Left ventricle myocardium superior (tissue), 1 donor: ENCODE data around the gene GMCL1. TPM values are rescaled to one million over a fixed set of nuclear protein-coding genes. Genes with fewer than 3 reads are reported as not detected.
"Not testable (repeated sequence)": the region's sequence is repeated elsewhere in the genome, so short reads cannot be mapped to it uniquely, and the experiment has no call there.

Experiments
- ATAC-seq: fragments of 200-7000 bp; cut with Tn5 transposase; one replicate; pipeline ENCODE4 v1.9.1; 2020; ENCODE audit warnings: mild to moderate bottlenecking, moderate library complexity
- DNase-seq: peaks from one replicate; pipeline ENCODE4 v3.0.0-alpha.2; 2020
- intact Hi-C: fragments of 100-400 bp; cut with micrococcal nuclease; formaldehyde crosslinking; loops from one replicate; pipeline ENCODE4 v1.11.0; 2022
- total RNA-seq: library from RNA; stranded (reverse); fragmentation: NEBNext Ultra II Directional; extraction: Animal tissue kit (Norgen Biotek cat#: 25700); gene quantifications from one replicate; pipeline ENCODE4 v1.2.1, GENCODE V29; 2021
- donor health status: DM: no; HTN: yes; CAD: no; lungs with severe emphysema.

The GMCL1 gene
- total RNA-seq, 1 donor from 2014 or later: 3.6 TPM

DNA sequence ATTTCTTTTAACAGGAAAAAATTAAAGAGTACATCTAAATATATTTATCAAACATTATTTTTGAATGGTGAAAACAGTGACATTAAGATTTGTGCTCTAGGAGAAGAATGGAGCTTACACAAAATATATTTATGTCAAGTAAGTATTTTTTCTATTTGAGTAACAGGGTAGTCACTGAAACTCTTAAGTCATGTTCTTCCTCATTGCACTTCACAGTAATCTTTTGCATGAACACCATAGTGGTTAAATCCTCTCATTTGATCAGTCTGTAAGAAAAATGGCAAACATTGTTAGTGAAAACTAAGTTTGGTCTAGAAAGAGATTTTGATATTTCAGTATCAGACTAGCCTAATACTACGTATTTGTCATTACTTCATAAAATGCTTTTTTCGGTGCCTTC is 8.1 kb downstream of the GMCL1 start:
- ATAC-seq (no peak), DNase-seq (no peak)
- intact Hi-C loops: no loop called here

DNA sequence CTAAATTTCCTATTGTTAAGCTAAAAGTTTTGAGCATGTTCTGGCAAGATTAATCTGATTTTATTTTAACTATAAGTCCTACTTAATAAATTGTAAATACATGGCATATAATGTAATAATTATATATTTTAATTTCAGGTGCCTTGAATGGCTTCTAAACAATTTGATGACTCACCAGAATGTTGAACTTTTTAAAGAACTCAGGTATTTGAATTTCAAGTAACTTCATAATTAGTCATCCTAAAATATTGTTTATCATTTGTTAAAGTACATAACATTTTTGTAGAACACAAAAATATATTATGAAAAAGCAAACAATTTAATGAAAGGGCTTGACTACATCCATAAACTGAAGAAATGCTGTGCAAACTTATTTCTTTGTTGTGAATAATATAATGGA is 14.5 kb downstream of the GMCL1 start:
- ATAC-seq: no peak
- intact Hi-C loops: no loop called here
- no peak for DNase-seq

GRCh38 chr2:69844560-69844959 is 15.1 kb downstream of the GMCL1 start:
- no peak for ATAC-seq
- no peak for DNase-seq
- intact Hi-C loops: no loop called here

DNA sequence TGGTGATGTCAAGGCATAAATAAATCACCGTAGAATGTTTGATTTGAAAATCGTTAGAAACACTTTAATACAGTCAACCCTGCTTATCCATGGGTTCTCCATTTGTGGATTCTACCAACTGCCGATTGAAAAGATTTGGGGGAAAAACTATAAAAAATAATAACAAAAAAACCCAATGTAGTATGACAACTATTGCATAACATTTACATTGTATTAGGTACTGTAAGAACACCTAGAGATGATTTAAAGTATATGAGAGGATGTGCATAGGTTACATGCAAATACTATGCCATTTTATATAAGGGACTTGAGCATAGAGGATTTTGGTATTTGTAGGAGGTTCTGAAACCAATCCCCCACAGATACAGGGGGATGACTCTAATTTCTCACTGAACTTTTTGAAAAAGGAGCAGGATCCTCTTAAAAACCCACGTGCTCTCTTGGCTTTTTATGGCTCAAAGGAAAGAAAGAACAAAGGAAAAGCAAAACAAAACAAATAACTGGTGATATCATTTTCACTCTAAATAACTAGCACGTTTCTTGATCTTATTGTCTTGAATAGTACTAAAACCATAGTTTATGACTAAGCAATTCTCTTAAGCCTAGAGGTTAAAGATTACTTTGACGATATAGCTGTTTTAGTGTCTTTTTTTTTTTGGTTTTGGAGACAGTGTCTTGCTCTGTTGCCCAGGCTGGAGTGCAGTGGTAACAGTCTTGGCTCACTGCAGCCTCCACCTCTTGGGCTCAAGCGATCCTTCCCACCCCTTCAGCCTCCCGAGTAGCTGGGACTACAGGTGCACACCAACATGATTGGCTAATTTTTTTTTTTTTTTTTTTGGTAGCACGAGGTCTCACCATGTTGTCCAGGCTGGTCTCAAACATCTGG is 17.0 kb downstream of the GMCL1 start:
- ATAC-seq (no peak), DNase-seq (no peak)

DNA sequence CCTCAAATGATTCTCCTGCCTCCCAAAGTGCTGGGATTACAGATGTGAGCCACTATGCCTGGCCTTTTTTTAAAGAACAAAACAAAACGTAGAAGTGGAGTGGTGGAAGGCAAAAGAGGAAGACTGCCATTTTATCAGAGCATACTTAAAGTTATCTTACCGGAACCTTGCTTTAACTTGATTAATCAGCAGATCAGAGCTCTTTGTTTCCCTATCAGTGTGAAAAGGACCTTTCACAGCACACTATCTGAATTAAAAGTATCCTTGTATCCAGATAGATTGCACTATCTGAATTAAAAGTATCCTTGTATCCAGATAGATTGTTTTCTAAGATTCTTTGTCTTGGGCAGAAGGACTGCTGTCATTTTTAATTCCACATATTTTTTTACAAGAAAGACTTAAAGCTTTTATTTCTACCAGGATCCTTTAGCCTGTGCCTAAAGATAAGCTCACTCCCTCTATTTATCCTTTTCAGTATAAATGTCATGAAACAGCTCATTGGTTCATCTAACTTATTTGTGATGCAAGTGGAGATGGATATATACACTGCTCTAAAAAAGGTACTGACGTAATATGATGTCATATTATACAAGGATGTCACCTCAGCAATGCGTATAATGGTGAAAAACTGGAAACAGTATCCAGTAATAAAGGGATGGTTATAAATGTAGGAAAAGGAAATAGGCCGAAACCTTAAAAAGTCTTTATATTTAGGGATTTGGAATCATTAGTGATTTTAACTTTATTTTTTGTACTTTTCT is 17.8 kb downstream of the GMCL1 start:
- intact Hi-C loops: no loop called here
- no peak for DNase-seq
- no peak for ATAC-seq

More for the DNA sequence above, 17.0 kb downstream of the GMCL1 start:
- intact Hi-C loops: no loop called here

DNA sequence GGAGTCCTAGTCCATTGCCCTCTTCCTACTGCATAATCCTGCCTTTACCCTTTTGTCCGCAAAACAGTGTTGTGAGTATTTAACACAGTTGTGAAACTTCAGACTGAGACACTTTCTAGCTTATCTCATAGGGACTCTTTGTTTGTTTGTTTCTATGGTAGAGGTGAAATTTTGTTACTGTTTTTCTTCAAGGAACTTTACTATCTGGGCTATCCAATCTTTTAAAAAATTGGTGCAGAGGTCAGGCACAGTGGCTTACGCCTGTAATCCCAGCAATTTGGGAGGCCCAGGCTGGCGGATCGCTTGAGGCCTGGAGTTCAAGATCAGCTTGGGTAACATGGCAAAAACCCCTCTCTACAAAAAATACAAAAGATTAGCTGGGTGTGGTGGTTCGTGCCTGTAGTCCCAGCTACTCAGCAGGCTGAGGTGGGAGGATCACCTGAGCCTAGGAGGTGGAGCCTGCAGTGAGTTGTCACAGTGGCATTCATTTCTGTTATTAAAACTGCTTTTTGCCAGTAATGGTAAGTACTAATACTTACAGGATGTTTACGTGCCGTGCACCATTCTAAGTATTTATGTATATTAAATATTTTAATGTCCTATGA is 18.8 kb downstream of the GMCL1 start:
- DNase-seq (no peak), ATAC-seq (no peak)
- intact Hi-C loops: no loop called here

- ATAC-seq: no peak
- intact Hi-C loops: no loop called here
- DNase-seq: no peak
Observed at GRCh38 chr2:69858261-69858660, 28.8 kb downstream of the GMCL1 start.

GRCh38 chr2:69863298-69863697 is 33.8 kb downstream of the GMCL1 start:
- ATAC-seq (no peak), DNase-seq (no peak)
- intact Hi-C loops: no loop called here

DNA sequence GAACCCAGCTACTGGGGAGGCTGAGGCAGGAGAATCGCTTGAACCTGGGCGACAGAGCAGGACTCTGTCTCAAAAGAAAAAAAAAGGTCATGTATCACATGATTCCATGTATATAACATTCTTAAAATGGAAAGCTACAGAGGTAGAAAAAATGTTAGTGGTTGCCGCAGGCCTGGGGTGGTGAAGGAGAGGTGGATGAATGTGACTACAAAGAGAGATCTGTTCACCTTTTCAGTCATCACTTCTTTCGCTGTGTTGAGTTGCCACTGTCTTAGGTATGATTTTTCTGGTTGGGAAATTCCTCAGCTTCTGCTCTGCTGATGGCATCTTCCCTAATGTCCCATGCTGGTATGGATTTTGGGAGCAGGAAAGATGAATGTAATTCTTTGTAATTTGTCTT is 59.0 kb downstream of the GMCL1 start:
- DNase-seq (no peak), ATAC-seq (no peak)
- intact Hi-C loops: no loop called here

- DNase-seq: no peak
- ATAC-seq: no peak
Observed at GRCh38 chr2:69889302-69889701, 59.8 kb downstream of the GMCL1 start.

DNA sequence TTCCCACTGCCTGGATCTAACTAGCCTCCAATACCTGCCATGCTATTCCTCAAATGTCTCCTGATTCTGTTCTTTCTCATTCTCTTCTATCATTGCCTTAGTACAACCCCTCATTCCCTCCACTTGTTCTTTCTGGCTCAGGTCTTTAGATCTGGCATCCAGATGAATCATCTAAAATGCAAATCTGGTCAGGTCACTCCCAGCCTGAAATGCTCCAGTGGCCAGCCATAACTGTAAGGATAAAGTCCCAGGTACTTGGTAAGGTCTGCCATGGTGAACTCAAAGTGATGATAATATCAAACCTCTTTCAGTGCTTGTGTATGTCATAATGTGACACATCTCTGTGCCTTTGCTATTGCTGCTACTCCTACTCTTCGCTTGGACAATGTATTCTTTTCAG is 61.4 kb downstream of the GMCL1 start:
- DNase-seq (no peak), ATAC-seq (no peak)
- intact Hi-C loops: no loop called here

More at GRCh38 chr2:69889302-69889701, 59.8 kb downstream of the GMCL1 start:
- intact Hi-C loops: no loop called here

- DNase-seq, intact Hi-C loops, ATAC-seq: not testable (repeated sequence)
Observed at GRCh38 chr2:69892838-69893424, 63.5 kb downstream of the GMCL1 start.

- DNase-seq: peak; percentile 77
- intact Hi-C loops: no loop called here
- peak; percentile 92 for ATAC-seq
Observed at GRCh38 chr2:69893684-69894551, 64.5 kb downstream of the GMCL1 start, which contains the start of gene SNRNP27. SNRNP27 (plus strand) TSS chr2:69893956; CDS start chr2:69893985, 29 bp downstream.

DNA sequence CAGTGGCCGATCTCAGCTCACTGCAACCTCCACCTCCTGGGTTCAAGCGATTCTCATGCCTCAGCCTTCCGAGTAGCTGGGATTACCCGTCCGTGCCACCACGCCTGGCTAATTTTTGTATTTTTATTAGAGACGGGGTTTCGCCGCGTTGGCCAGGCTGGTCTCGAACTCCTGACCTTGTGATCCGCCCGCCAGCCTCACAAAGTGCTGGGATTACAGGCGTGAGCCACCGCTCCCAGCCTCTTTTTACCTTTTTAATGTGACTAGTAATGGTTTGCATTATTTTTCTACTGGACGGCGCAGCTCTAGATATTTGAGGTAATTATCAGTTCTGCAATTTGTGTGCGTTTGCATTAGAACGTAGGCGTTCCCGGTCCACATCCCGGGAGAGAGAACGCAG is 65.3 kb downstream of the GMCL1 start:
- DNase-seq, intact Hi-C loops, ATAC-seq: not testable (repeated sequence)

DNA sequence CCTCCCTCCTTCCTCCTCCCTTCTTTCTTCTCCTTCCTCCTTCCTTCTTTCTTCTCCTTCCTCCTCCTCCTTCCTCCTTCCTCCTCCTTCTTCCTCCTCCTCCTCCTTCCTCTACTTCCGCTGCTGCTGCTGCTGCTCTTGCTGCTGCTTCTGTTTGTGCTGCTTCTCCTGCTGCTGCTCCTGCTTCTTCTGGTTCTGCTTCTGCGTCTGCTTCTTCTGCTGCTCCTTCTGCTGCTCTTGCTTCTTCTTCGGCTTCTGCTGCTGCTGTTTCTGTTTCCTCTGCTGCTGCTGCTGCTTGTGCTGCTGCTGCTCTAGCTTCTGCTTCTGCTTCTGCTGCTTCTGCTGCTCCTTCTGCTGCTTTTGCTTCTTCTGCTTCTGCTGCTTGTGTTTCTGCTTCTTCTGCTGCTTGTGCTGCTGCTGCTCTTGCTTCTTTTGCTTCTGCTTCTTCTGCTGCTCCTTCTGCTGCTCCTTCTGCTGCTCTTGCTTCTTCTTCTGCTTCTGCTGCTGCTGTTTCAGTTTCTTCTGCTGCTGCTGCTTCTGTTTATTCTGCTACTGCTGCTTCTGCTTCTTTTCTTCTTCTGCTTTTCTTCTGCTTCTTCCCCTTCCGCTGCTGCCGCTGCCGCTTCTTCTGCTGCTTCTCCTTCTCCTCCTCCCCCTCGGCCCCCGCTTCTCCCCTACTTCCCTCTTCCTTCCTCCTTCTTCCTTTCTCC is 72.9 kb downstream of the GMCL1 start:
- no peak for ATAC-seq
- DNase-seq: peak; percentile 41
- intact Hi-C loops: no loop called here

GRCh38 chr2:69907216-69907615 is 77.8 kb downstream of the GMCL1 start:
- intact Hi-C loops: no loop called here
- DNase-seq: no peak
- no peak for ATAC-seq

GRCh38 chr2:69911985-69912563 is 82.6 kb downstream of the GMCL1 start:
- intact Hi-C loops: loop anchor here (5.0 kb wide), 2 partner anchors 160 to 230 kb away; no protein-coding TSS in a partner anchor
- DNase-seq: no peak
- ATAC-seq: no peak
